Endothelial cell of umbilical vein (primary cell): ENCODE measurements around the gene BID. TPM values are rescaled to one million over a fixed set of nuclear protein-coding genes. Genes with fewer than 3 reads are reported as not detected.

Experiments used
- BruUV-seq: library from RNA; stranded (reverse); fragments of 400-500 nt; replicated peaks from 2 replicates; lab custom pipeline; 2021; lab: Mats Ljungman, UMichigan
- CTCF ChIA-PET: fragments of 300-600, 350-600 bp; sonication (Branson Sonifier 250); formaldehyde crosslinking; loops from one replicate; lab custom pipeline; 2021; ENCODE audit warnings: antibody characterized with exemption, inconsistent platforms; lab: Charles Lee
- POLR2A ChIA-PET: fragments of 300-600, 350-600 bp; sonication (Branson Sonifier 250); formaldehyde crosslinking; loops from one replicate; lab custom pipeline; 2021; ENCODE audit warnings: antibody characterized with exemption, inconsistent platforms; lab: Charles Lee
- DNase-seq: peaks from one replicate; pipeline ENCODE4 v3.0.0-alpha.2; 2011; ENCODE audit warnings: low read depth, low spot score
- FAIRE-seq: peaks from 2 replicates; lab custom pipeline; 2011; peaks lifted over from hg19 to GRCh38; lab: Jason Lieb, UNC
- H2AFZ ChIP-seq: 2 replicates; pipeline ENCODE4 v1.6.0; 2012; ENCODE audit warnings: low read depth, low read length, control low read depth, inconsistent platforms
- H3K27ac ChIP-seq: 2 replicates; pipeline ENCODE4 v1.5.1; 2011; ENCODE audit warnings: low read depth, mild to moderate bottlenecking, control low read depth, low read length, moderate library complexity; ENCODE audit not compliant: insufficient read depth
- H3K27me3 ChIP-seq, 2 experiments: 2 replicates each; pipeline versions ENCODE4 v1.6.0 to v1.6.1; 2011; ENCODE audit warnings: low read length in 2 of 2, mixed read lengths in 1 of 2; ENCODE audit not compliant: control insufficient read depth in 2 of 2, insufficient read depth in 2 of 2
- H3K36me3 ChIP-seq, 2 experiments: 2 replicates in 1 of 2; 3 replicates in 1 of 2; pipeline ENCODE4 v1.5.1; 2011; ENCODE audit warnings: low read length in 2 of 2, mild to moderate bottlenecking in 1 of 2, moderate library complexity in 1 of 2; ENCODE audit not compliant: control insufficient read depth in 2 of 2, insufficient read depth in 2 of 2; ENCODE audit errors: extremely low read depth in 1 of 2
- H3K4me1 ChIP-seq: 3 replicates; pipeline ENCODE4 v1.5.1; 2011; ENCODE audit warnings: mild to moderate bottlenecking, low read length; ENCODE audit not compliant: control insufficient read depth, insufficient read depth; ENCODE audit errors: extremely low read depth
- H3K4me2 ChIP-seq: 2 replicates; pipeline ENCODE4 v1.6.1; 2011; ENCODE audit warnings: low read length, control low read depth, mixed read lengths; ENCODE audit not compliant: insufficient read depth
- H3K4me3 ChIP-seq, 3 experiments: fragments of 200-600 bp in 1 of 3; sonication (generic), shearing (Covaris generic) in 1 of 3; replicated peaks in 1 of 3; 2 replicates each; pipeline ENCODE4 v1.5.1; 2011 to 2016; ENCODE audit warnings: control low read depth in 3 of 3, low read length in 3 of 3, mild to moderate bottlenecking in 2 of 3, inconsistent platforms in 1 of 3, low read depth in 1 of 3, moderate library complexity in 1 of 3; ENCODE audit not compliant: insufficient read depth in 1 of 3
- H3K79me2 ChIP-seq: 2 replicates; pipeline ENCODE4 v1.6.0; 2012; ENCODE audit warnings: low read length, inconsistent platforms; ENCODE audit not compliant: control insufficient read depth, insufficient read depth
- H3K9ac ChIP-seq: replicated peaks from 2 replicates; pipeline ENCODE3; 2011; ENCODE audit warnings: low read length, control low read depth; ENCODE audit not compliant: insufficient read depth; ENCODE audit errors: extremely low read depth
- H3K9me1 ChIP-seq: replicated peaks from 3 replicates; pipeline ENCODE4 v1.6.0; 2011; ENCODE audit warnings: mild to moderate bottlenecking, low read length; ENCODE audit not compliant: control insufficient read depth, insufficient read depth; ENCODE audit errors: extremely low read depth
- H3K9me3 ChIP-seq: replicated peaks from 2 replicates; pipeline ENCODE4 v1.5.1; 2012; ENCODE audit warnings: low read length, inconsistent platforms; ENCODE audit not compliant: control insufficient read depth, insufficient read depth
- H4K20me1 ChIP-seq: replicated peaks from 2 replicates; pipeline ENCODE3; 2011; ENCODE audit warnings: mild to moderate bottlenecking, low read length; ENCODE audit not compliant: control insufficient read depth, insufficient read depth; ENCODE audit errors: extremely low read depth
- CTCF ChIP-seq, 2 donors: IDR thresholded peaks; 1 replicate in 1 of 2; 2 replicates in 1 of 2; pipeline ENCODE4 v1.5.1; 2011; ENCODE audit warnings: low read length in 2 of 2, mild to moderate bottlenecking in 2 of 2, moderate library complexity in 2 of 2, control low read depth in 1 of 2, inconsistent platforms in 1 of 2, low read depth in 1 of 2; ENCODE audit not compliant: insufficient read depth in 1 of 2; ENCODE audit errors: extremely low read depth in 1 of 2
- EZH2 ChIP-seq: IDR thresholded peaks from 2 replicates; pipeline ENCODE4 v1.6.1; 2012; ENCODE audit warnings: borderline replicate concordance, low read depth, mild to moderate bottlenecking, moderate library complexity, low read length, inconsistent platforms; ENCODE audit not compliant: severe bottlenecking
- FOS ChIP-seq: IDR thresholded peaks from 2 replicates; pipeline ENCODE4 v1.6.1; 2011; ENCODE audit warnings: mild to moderate bottlenecking, low read length, moderate library complexity, borderline replicate concordance; ENCODE audit not compliant: insufficient read depth
- GATA2 ChIP-seq: IDR thresholded peaks from 2 replicates; pipeline ENCODE4 v1.7.0; 2011; ENCODE audit warnings: low read depth, mild to moderate bottlenecking, moderate library complexity, mixed read lengths, low read length; ENCODE audit not compliant: insufficient read length, insufficient read depth
- JUN ChIP-seq: IDR thresholded peaks from 2 replicates; pipeline ENCODE4 v1.6.1; 2011; ENCODE audit warnings: borderline replicate concordance, low read depth; ENCODE audit not compliant: insufficient read length, insufficient read depth
- MAX ChIP-seq: IDR thresholded peaks from 2 replicates; pipeline ENCODE4 v1.6.1; 2011; ENCODE audit not compliant: insufficient read depth, insufficient read length
- MYC ChIP-seq: IDR thresholded peaks from one replicate; pipeline ENCODE4 v1.6.1; 2011; ENCODE audit warnings: mild to moderate bottlenecking, low read depth, low read length
- POLR2A ChIP-seq: IDR thresholded peaks from 2 replicates; pipeline ENCODE4 v1.6.1; 2012; ENCODE audit warnings: low read depth, mild to moderate bottlenecking, control low read depth, low read length
- POLR2AphosphoS5 ChIP-seq: IDR thresholded peaks from 2 replicates; pipeline ENCODE4 v1.6.1; 2012; ENCODE audit warnings: low read depth, mild to moderate bottlenecking, control low read depth, low read length, moderate library complexity; ENCODE audit not compliant: insufficient read depth
- dilution Hi-C: fragments of 300-500 bp; cut with MboI; formaldehyde crosslinking; loops from one replicate; pipeline ENCODE4 v1.15.0; 2019; ENCODE audit warnings: low sequenced_read_pairs; ENCODE audit not compliant: extremely low pct_ligation_motif_present
- intact Hi-C: fragments of 100-400 bp; cut with micrococcal nuclease; formaldehyde crosslinking; loops from one replicate; pipeline ENCODE4 v1.10.0; 2022
- polyA plus RNA-seq, 4 experiments: library from polyadenylated mRNA; depleted of rRNA in 3 of 4; stranded (reverse) in 3 of 4; unstranded in 1 of 4; fragments of >200 nt; gene quantifications; 2 replicates each; pipeline versions ENCODE4 v1.2.1 to v1.2.3, GENCODE V29; 2011 to 2012; ENCODE audit warnings: missing spikeins in 1 of 4
- total RNA-seq: library from RNA; stranded (reverse); gene quantifications from 2 replicates; pipeline ENCODE4 v1.2.3, GENCODE V29; 2021

Gene BID
- total and polyA plus RNA-seq, 2 donors (not counting 3 experiments of a cell fraction or from before 2014, with no cell fraction given): 39.0 to 119 TPM

GRCh38 chr22:17820879-17821439 is 46.7 kb upstream of the BID start:
- Histone ChIP-seq H3K9ac (no peak overlapping the region), H3K4me1 (no peaks in the 10 kb centered on the region), H3K4me2 (no peak overlapping the region), H3K27ac (no peak overlapping the region), H3K9me1 (no peaks in the 10 kb centered on the region), H3K27me3 (no peaks in the 10 kb centered on the region), H3K79me2 (no peaks in the 10 kb centered on the region), H3K4me3 (no peak overlapping the region), H3K36me3 (peaks cover 0 to 11% of the 10 kb centered on the region in 2 experiments), H3K9me3 (no peaks in the 10 kb centered on the region), H4K20me1 (no peaks in the 10 kb centered on the region), H2AFZ (no peak overlapping the region)
- dilution Hi-C loops: no loop called here
- POLR2A ChIA-PET: no interaction called here
- FAIRE-seq: no peak
- CTCF ChIA-PET: interaction anchor here (1.1 to 1.5 kb wide), 2 partner anchors 9 to 255 kb away, joined by 3 to 5 read pairs; no protein-coding TSS in a partner anchor
- no TSS peak for BruUV-seq
- TF ChIP-seq POLR2A: no peak
- no peak for TF ChIP-seq MYC
- no peak for TF ChIP-seq EZH2
- no peak for TF ChIP-seq MAX
- no peak for TF ChIP-seq FOS
- TF ChIP-seq GATA2: no peak
- no peak for TF ChIP-seq POLR2AphosphoS5
- TF ChIP-seq JUN: no peak
- TF ChIP-seq CTCF (IDR thresholded peaks at IDR 0.05; ENCODE audit: extremely low read depth in 1 of 2, insufficient read depth in 1 of 2, low read depth in 1 of 2, low read length in 2 of 2): no peak
- DNase-seq: no peak
- intact Hi-C loops: no loop called here
